Tongue (tissue), 2 donors: ENCODE results near the gene TLE2. TPM values are rescaled to one million over a fixed set of nuclear protein-coding genes. Genes with fewer than 3 reads are reported as not detected.

Source experiments
- DNase-seq: peaks from one replicate; pipeline ENCODE4 v3.0.0-alpha.2; 2015
- total RNA-seq: library from RNA; depleted of rRNA; stranded (reverse); fragments of >200 nt; gene quantifications from one replicate; pipeline ENCODE4 v1.2.3, GENCODE V29; 2014

TLE2 gene
- total RNA-seq, 1 donor from 2014 or later = 52.7 TPM

GRCh38 chr19:2949939-2950285 lies 79.2 kb downstream of the TLE2 start:
- DNase-seq = peak; percentile 40

Other genes with a start within 250 kb of the TLE2 start
- gene SGTA, start 246.0 kb downstream of the TLE2 start, total RNA-seq = 49.7 TPM
- 101 TPM for gene THOP1, start 243.8 kb downstream of the TLE2 start, total RNA-seq
- 9.8 TPM for gene ZNF554, start 209.4 kb downstream of the TLE2 start, total RNA-seq
- 24.4 TPM for gene ZNF555, start 187.8 kb downstream of the TLE2 start, total RNA-seq
- 69.1 TPM for gene ZNF556, start 161.9 kb downstream of the TLE2 start, total RNA-seq
- gene ZNF57, start 128.4 kb downstream of the TLE2 start, total RNA-seq = 7.4 TPM
- 5.2 TPM for gene ZNF77, start 84.3 kb downstream of the TLE2 start, total RNA-seq
- 0.82 TPM for gene TLE6, start 51.7 kb downstream of the TLE2 start, total RNA-seq
- gene TLE5, start 33.2 kb upstream of the TLE2 start, total RNA-seq = 169 TPM
- gene GNA11, start 65.1 kb upstream of the TLE2 start, total RNA-seq = 52.1 TPM
- gene GNA15, start 106.8 kb upstream of the TLE2 start, total RNA-seq = 6.1 TPM
- gene S1PR4, start 149.5 kb upstream of the TLE2 start, total RNA-seq = 1.0 TPM
- gene NCLN, start 156.7 kb upstream of the TLE2 start, total RNA-seq = 20.0 TPM
- 0.10 TPM for gene CELF5, start 195.4 kb upstream of the TLE2 start, total RNA-seq